Measurements from ENCODE around the gene HDAC10.
A peak's percentile ranks its signal among the peaks of the same experiment; 100 is the strongest.

The HDAC10 gene

DNA sequence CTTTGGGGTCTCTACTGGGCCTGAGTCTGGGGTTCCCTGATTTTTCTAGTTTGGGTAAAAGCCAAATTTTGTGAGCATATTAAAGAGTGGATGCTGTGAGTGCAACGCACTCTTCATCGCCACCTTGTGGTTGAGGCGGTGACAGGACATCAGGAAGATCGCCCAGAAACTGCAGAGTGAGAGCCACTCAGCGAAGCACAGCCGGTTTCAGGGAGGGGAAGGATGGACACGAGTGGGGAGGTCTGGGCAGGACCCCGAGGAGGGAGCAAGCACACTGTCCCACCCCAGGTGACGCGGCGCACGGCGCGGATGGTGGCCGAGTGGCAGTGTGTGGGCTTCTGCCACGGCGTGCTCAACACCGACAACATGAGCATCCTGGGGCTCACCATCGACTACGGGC lies 41.2 kb downstream of the HDAC10 start:
- H2BK5ac ChIP-seq (ENCODE audit: low read depth, low read length, poor library complexity, severe bottlenecking), result no peak overlapping the region
- H3K9ac ChIP-seq (ENCODE audit: low read length), result no peak overlapping the region
- H2AK5ac ChIP-seq (ENCODE audit: low read length, severe bottlenecking), result no peak overlapping the region
- H3K4me2 ChIP-seq (ENCODE audit: low read length, poor library complexity, severe bottlenecking), result no peak overlapping the region
- no peak overlapping the region for H2BK15ac ChIP-seq (ENCODE audit: low read depth, poor library complexity, severe bottlenecking)
- 68% methylated on average over 20 of the region's 20 CpGs for WGBS
- no peaks in the 10 kb centered on the region for H3K9me3 ChIP-seq (ENCODE audit: control insufficient read depth, low read length)
- H3K36me3 ChIP-seq (ENCODE audit: control insufficient read depth in 1 of 2, insufficient read depth in 2 of 2, low read depth in 1 of 2, low read length in 2 of 2), result peaks cover 72 to 73% of the 10 kb centered on the region in 2 experiments
- peaks cover 11% of the 10 kb centered on the region for H3K4me1 ChIP-seq (ENCODE audit: control insufficient read depth, insufficient read depth, low read depth, low read length)
- DNase-seq, result peak; percentile 67
- peaks cover 33% of the 10 kb centered on the region for H3K79me1 ChIP-seq (replicated peaks; ENCODE audit: low read length, poor library complexity, severe bottlenecking)
- no peaks in the 10 kb centered on the region for H3K27me3 ChIP-seq (ENCODE audit: control insufficient read depth in 1 of 2, insufficient read depth in 1 of 2, low read length in 2 of 2)
- H2BK12ac ChIP-seq (ENCODE audit: low read length in 2 of 2), result no peak overlapping the region
- H4K8ac ChIP-seq (ENCODE audit: low read length), result no peak overlapping the region
- no peak overlapping the region for H3K4ac ChIP-seq (ENCODE audit: low read depth in 1 of 2, low read length in 2 of 2)
- H3K23ac ChIP-seq (ENCODE audit: low read length in 2 of 2), result no peak overlapping the region
- H3K27ac ChIP-seq (ENCODE audit: low read length, poor library complexity, severe bottlenecking), result no peak overlapping the region
- H4K91ac ChIP-seq (ENCODE audit: low read length), result no peak overlapping the region
- no peak overlapping the region for H3K18ac ChIP-seq (ENCODE audit: low read depth in 1 of 2, low read length in 2 of 2)
- no peak overlapping the region for H2AFZ ChIP-seq (ENCODE audit: low read depth, low read length)
- H3K4me3 ChIP-seq (ENCODE audit: insufficient read depth in 1 of 2, low read depth in 1 of 2, low read length in 2 of 2), result no peak overlapping the region
- no peak overlapping the region for H2BK120ac ChIP-seq (ENCODE audit: low read depth, low read length)
- no peak overlapping the region for H3K14ac ChIP-seq (ENCODE audit: low read length in 2 of 2)

DNA sequence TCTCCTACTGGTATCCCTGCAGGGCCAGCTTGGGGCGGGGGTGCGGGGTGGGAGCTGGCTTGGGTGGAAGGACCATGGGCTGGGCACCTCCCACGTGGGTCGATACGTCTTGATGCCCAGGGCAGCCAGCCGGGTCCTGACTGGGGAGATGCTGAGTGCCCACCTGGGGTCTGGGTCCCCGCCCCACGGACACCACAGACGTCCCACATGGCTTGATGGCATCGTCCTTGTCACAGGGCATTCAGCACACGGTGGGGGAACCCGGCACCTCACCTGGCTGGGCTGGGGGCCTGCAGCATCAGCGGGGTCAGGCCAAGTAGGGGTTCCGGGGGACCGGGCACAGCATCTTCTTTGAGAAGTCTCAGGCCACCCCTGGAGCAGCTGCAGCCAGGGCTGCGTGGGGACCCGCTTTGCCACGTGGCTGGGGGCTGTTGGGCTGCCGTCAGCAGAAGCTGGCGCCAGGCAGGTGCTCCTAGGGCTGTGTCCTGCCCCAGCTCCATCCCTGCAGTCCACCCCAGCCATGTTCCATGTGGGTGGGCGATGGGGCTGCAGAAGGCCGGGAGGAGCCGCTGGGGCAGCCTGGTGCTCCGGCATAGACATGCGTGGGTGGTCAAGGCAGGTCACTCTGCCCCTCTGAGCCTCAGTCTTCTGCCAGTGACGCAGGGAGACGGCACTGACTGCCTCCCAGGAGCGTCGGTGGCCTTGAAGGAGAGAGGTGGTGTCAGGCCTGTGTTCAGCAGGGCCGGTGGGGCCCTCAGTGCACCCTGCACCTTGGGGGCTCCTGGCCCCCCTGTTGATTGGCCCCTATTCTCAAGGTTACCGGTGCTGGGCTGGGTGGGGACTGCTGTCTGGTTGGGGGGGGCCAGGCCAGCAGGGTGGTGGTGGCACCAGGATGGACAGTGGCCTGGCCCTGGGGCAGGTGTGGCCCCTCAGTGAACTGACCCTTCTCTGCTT lies 41.8 kb downstream of the HDAC10 start:
- DNase-seq, result no peak
- Histone ChIP-seq H2AFZ (ENCODE audit: low read depth, low read length) (no peak overlapping the region), H3K79me1 (replicated peaks; ENCODE audit: low read length, poor library complexity, severe bottlenecking) (peaks cover 37% of the 10 kb centered on the region), H3K4ac (ENCODE audit: low read depth in 1 of 2, low read length in 2 of 2) (no peak overlapping the region), H3K14ac (ENCODE audit: low read length in 2 of 2) (no peak overlapping the region), H4K8ac (ENCODE audit: low read length) (no peak overlapping the region), H4K91ac (ENCODE audit: low read length) (no peak overlapping the region), H2AK5ac (ENCODE audit: low read length, severe bottlenecking) (no peak overlapping the region), H2BK12ac (ENCODE audit: low read length in 2 of 2) (no peak overlapping the region), H3K9me3 (ENCODE audit: control insufficient read depth, low read length) (no peaks in the 10 kb centered on the region), H3K4me3 (ENCODE audit: insufficient read depth in 1 of 2, low read depth in 1 of 2, low read length in 2 of 2) (no peak overlapping the region), H3K23ac (ENCODE audit: low read length in 2 of 2) (no peak overlapping the region), H3K36me3 (ENCODE audit: control insufficient read depth in 1 of 2, insufficient read depth in 2 of 2, low read depth in 1 of 2, low read length in 2 of 2) (peaks cover 68 to 71% of the 10 kb centered on the region in 2 experiments), H3K27me3 (ENCODE audit: control insufficient read depth in 1 of 2, insufficient read depth in 1 of 2, low read length in 2 of 2) (no peaks in the 10 kb centered on the region), H2BK5ac (ENCODE audit: low read depth, low read length, poor library complexity, severe bottlenecking) (no peak overlapping the region), H3K4me2 (ENCODE audit: low read length, poor library complexity, severe bottlenecking) (no peak overlapping the region), H3K9ac (ENCODE audit: low read length) (no peak overlapping the region), H3K27ac (ENCODE audit: low read length, poor library complexity, severe bottlenecking) (no peak overlapping the region), H3K4me1 (ENCODE audit: control insufficient read depth, insufficient read depth, low read depth, low read length) (peaks cover 11% of the 10 kb centered on the region), H2BK15ac (ENCODE audit: low read depth, poor library complexity, severe bottlenecking) (no peak overlapping the region), H3K18ac (ENCODE audit: low read depth in 1 of 2, low read length in 2 of 2) (no peak overlapping the region), H2BK120ac (ENCODE audit: low read depth, low read length) (no peak overlapping the region)
- 94% methylated on average over 31 of the region's 31 CpGs for WGBS

DNA sequence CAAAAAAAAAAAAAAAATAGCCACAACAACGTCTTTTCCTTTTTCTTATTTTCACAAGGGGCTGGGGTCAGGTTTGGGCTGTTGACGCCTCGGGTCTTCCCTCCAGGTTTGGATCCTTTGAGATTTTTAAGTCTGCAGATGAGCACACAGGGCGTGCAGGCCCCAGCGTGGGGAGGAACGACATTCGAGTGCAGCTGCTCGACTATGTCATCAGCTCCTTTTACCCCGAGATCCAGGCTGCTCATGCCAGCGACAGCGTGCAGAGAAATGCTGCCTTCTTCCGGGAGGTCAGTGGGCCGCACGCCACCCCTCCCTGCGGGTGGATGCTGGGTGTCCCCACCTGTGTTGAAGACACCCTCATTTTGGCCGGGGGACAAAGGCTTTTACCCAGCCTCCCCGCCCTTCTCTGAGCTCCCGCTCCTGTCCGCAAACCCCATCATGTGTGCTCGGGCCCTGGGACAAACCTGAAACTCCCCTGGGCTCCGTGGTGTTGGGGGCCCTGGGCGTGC lies 42.6 kb downstream of the HDAC10 start:
- no peak overlapping the region for H3K23ac ChIP-seq (ENCODE audit: low read length in 2 of 2)
- no peak overlapping the region for H2BK12ac ChIP-seq (ENCODE audit: low read length in 2 of 2)
- H2BK15ac ChIP-seq (ENCODE audit: low read depth, poor library complexity, severe bottlenecking), result no peak overlapping the region
- no peak overlapping the region for H3K4ac ChIP-seq (ENCODE audit: low read depth in 1 of 2, low read length in 2 of 2)
- no peaks in the 10 kb centered on the region for H3K9me3 ChIP-seq (ENCODE audit: control insufficient read depth, low read length)
- H2BK120ac ChIP-seq (ENCODE audit: low read depth, low read length), result no peak overlapping the region
- H3K36me3 ChIP-seq (ENCODE audit: control insufficient read depth in 1 of 2, insufficient read depth in 2 of 2, low read depth in 1 of 2, low read length in 2 of 2), result peaks cover 67 to 71% of the 10 kb centered on the region in 2 experiments
- no peak overlapping the region for H3K18ac ChIP-seq (ENCODE audit: low read depth in 1 of 2, low read length in 2 of 2)
- no peaks in the 10 kb centered on the region for H3K27me3 ChIP-seq (ENCODE audit: control insufficient read depth in 1 of 2, insufficient read depth in 1 of 2, low read length in 2 of 2)
- H3K4me2 ChIP-seq (ENCODE audit: low read length, poor library complexity, severe bottlenecking), result no peak overlapping the region
- H3K27ac ChIP-seq (ENCODE audit: low read length, poor library complexity, severe bottlenecking), result no peak overlapping the region
- H2BK5ac ChIP-seq (ENCODE audit: low read depth, low read length, poor library complexity, severe bottlenecking), result no peak overlapping the region
- no peak overlapping the region for H4K91ac ChIP-seq (ENCODE audit: low read length)
- H3K4me1 ChIP-seq (ENCODE audit: control insufficient read depth, insufficient read depth, low read depth, low read length), result peaks cover 11% of the 10 kb centered on the region
- H3K4me3 ChIP-seq (ENCODE audit: insufficient read depth in 1 of 2, low read depth in 1 of 2, low read length in 2 of 2), result no peak overlapping the region
- H2AFZ ChIP-seq (ENCODE audit: low read depth, low read length), result no peak overlapping the region
- peaks cover 39% of the 10 kb centered on the region for H3K79me1 ChIP-seq (replicated peaks; ENCODE audit: low read length, poor library complexity, severe bottlenecking)
- H3K9ac ChIP-seq (ENCODE audit: low read length), result no peak overlapping the region
- no peak overlapping the region for H2AK5ac ChIP-seq (ENCODE audit: low read length, severe bottlenecking)
- WGBS, result 97% methylated on average over 22 of the region's 22 CpGs
- no peak overlapping the region for H3K14ac ChIP-seq (ENCODE audit: low read length in 2 of 2)
- no peak overlapping the region for H4K8ac ChIP-seq (ENCODE audit: low read length)
- DNase-seq, result no peak

DNA sequence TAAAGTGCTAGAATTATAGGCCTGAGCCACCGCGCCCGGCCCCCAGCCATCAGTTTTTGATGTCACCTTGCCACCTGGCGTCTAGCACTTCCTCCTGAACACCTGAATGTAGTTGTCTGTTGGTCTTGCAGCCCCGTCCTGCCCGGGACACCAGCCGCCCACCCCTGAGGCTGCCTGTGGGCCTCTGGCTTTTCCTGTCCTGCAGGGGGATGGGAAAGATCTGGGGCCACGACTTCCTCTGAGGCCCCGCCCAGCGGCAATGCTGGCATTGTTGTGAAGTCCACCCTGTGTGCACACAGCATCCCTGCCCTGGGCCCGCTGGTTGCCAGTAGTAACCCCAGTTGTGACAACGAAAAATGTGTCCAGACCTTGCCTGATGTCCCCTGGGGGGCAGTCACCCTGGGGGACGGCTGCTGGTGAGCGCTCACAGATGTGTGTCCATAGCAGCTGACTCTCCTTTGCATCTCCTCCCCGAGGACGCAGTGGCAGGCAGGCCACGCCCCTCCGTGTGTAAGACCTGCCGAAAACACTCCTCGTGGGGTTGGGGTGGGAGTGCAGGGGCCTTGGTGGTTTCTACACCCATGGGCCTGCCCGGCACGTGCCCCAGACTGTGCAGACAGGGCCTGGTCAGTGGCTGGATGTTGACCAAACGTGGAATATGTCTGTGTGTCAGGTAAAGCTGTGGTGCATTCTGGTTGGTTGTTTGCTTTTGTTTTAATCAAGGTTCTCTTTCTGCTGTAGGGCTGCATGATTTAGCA lies 43.5 kb downstream of the HDAC10 start:
- no peaks in the 10 kb centered on the region for H3K27me3 ChIP-seq (ENCODE audit: control insufficient read depth in 1 of 2, insufficient read depth in 1 of 2, low read length in 2 of 2)
- no peak for DNase-seq
- H2AK5ac ChIP-seq (ENCODE audit: low read length, severe bottlenecking), result no peak overlapping the region
- H2BK15ac ChIP-seq (ENCODE audit: low read depth, poor library complexity, severe bottlenecking), result no peak overlapping the region
- no peak overlapping the region for H2BK5ac ChIP-seq (ENCODE audit: low read depth, low read length, poor library complexity, severe bottlenecking)
- H2BK120ac ChIP-seq (ENCODE audit: low read depth, low read length), result no peak overlapping the region
- H4K8ac ChIP-seq (ENCODE audit: low read length), result no peak overlapping the region
- H3K9me3 ChIP-seq (ENCODE audit: control insufficient read depth, low read length), result no peaks in the 10 kb centered on the region
- no peak overlapping the region for H3K23ac ChIP-seq (ENCODE audit: low read length in 2 of 2)
- H3K14ac ChIP-seq (ENCODE audit: low read length in 2 of 2), result no peak overlapping the region
- no peak overlapping the region for H4K91ac ChIP-seq (ENCODE audit: low read length)
- H3K9ac ChIP-seq (ENCODE audit: low read length), result no peak overlapping the region
- no peak overlapping the region for H2AFZ ChIP-seq (ENCODE audit: low read depth, low read length)
- no peak overlapping the region for H3K4ac ChIP-seq (ENCODE audit: low read depth in 1 of 2, low read length in 2 of 2)
- peaks cover 11% of the 10 kb centered on the region for H3K4me1 ChIP-seq (ENCODE audit: control insufficient read depth, insufficient read depth, low read depth, low read length)
- no peak overlapping the region for H3K18ac ChIP-seq (ENCODE audit: low read depth in 1 of 2, low read length in 2 of 2)
- H2BK12ac ChIP-seq (ENCODE audit: low read length in 2 of 2), result no peak overlapping the region
- H3K79me1 ChIP-seq (replicated peaks; ENCODE audit: low read length, poor library complexity, severe bottlenecking), result peaks cover 37% of the 10 kb centered on the region
- WGBS, result 82% methylated on average over 23 of the region's 23 CpGs
- H3K4me2 ChIP-seq (ENCODE audit: low read length, poor library complexity, severe bottlenecking), result no peak overlapping the region
- peaks cover 58 to 67% of the 10 kb centered on the region in 2 experiments for H3K36me3 ChIP-seq (ENCODE audit: control insufficient read depth in 1 of 2, insufficient read depth in 2 of 2, low read depth in 1 of 2, low read length in 2 of 2)
- no peak overlapping the region for H3K4me3 ChIP-seq (ENCODE audit: insufficient read depth in 1 of 2, low read depth in 1 of 2, low read length in 2 of 2)
- H3K27ac ChIP-seq (ENCODE audit: low read length, poor library complexity, severe bottlenecking), result no peak overlapping the region
